GM12873 (cell line): Measurements from ENCODE around the gene KIR2DL3.
"Not testable (repeated sequence)": the region's sequence is repeated elsewhere in the genome, so short reads cannot be mapped to it uniquely, and the experiment has no call there.

Experiments
- CTCF ChIP-seq: IDR thresholded peaks from 2 replicates; pipeline ENCODE4 v1.5.1; 2012; ENCODE audit warnings: low read depth, mild to moderate bottlenecking, moderate library complexity, low read length, control low read depth; ENCODE audit not compliant: insufficient read depth; ENCODE audit errors: missing control alignments

Gene KIR2DL3

DNA sequence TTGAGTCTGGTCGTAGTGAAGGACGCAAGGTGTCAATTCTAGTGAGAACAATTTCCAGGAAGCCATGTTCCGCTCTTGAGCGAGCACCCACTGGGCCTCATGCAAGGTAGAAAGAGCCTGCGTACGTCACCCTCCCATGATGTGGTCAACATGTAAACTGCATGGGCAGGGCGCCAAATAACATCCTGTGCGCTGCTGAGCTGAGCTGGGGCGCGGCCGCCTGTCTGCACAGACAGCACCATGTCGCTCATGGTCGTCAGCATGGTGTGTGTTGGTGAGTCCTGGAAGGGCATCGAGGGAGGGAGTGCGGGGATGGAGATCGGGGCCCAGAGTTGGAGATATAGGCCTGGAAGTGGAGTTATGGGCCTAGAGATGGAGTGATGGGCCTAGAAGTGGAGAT lies at the start of gene KIR2DL3:
Gene KIR2DL3, plus strand, starts transcription at position 208 of the 400 bp plus-strand sequence. Its CDS starts 33 bp downstream, at position 241.
- TF ChIP-seq CTCF: not testable (repeated sequence)

GRCh38 chr19:54691582-54692297 lies 46.6 kb upstream of the KIR2DL3 start:
- TF ChIP-seq CTCF: no peak

DNA sequence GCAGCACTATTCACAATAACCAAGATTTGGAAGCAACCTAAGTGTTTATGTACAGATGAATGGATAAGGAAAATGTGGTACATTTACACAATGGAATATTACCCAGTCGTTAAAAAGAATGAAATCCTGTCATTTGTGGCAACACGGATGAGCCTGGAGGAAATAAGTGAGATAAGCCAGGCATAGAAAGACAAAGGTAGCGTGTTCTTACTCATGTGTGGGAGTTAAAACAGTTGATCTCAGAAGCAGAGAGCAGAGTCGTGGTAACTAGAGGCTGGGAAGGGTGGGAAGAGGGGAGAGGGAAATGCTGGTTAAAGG lies 46.1 kb upstream of the KIR2DL3 start:
- TF ChIP-seq CTCF: no peak

DNA sequence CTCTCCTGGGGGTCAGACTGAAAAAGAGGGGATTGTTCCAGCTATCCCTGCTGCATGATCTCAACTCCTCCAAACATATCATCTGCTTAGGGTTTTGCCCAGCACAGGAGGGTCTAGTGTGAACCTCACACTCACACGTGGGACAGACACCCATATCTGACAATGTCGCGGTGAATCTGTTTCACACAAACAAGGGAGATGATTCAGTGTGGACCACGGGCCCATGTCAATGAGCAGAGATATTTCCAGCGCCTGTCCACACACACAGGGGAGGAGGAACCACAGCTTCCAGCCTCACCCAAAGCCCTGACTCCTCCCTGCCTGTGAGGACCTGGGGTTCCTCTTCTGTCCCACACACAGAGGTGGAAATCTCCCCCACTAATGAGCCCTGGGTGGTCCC lies 43.7 kb upstream of the KIR2DL3 start:
- TF ChIP-seq CTCF: no peak

DNA sequence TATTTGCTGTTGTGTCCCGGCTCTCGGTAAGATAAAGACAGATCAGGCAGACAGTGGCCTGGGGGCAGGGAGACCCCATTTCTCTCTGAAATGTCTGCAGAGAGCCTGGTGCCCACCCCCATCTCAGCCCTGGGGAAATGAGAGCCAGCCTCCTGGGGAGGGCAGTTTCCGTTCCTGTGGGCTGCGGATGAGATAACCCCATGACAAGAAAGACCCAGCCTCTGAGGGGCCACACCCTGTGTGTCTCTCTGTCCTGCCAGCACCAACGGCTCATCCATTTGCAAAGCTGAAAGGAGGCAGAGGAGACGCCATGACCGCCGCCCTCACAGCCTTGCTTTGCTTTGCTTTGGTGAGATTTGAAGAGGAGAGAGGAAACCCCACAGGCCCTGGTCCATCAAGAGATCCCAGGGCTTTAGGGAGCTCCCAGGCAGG lies 42.2 kb upstream of the KIR2DL3 start:
- TF ChIP-seq CTCF: no peak

GRCh38 chr19:54696766-54697165 lies 41.5 kb upstream of the KIR2DL3 start:
- no peak for TF ChIP-seq CTCF

- no peak for TF ChIP-seq CTCF
These were observed 33.4 kb upstream of the KIR2DL3 start for GRCh38 chr19:54704928-54705327.
